Activated CD4-positive, alpha-beta T cell treated with anti-CD3 and anti-CD28 coated beads, Interleukin-2, amount 50 U/mL, for 24 hours (primary cell): ENCODE results near the gene WHRN.

Experiments used
- DNase-seq, 2 donors: peaks; one replicate each; pipeline ENCODE4 v3.0.0-alpha.2; 2020; ENCODE audit warnings: low read depth in 1 of 2, low spot score in 1 of 2

The WHRN gene

GRCh38 chr9:114450833-114451706, 54.2 kb downstream of the WHRN start:
- no peak for DNase-seq

- DNase-seq: no peak
Measured at GRCh38 chr9:114450181-114450580, 55.1 kb downstream of the WHRN start.

GRCh38 chr9:114449236-114449635, 56.0 kb downstream of the WHRN start:
- no peak for DNase-seq

- no peak for DNase-seq
Measured at GRCh38 chr9:114448706-114449105, 56.6 kb downstream of the WHRN start.

- DNase-seq: no peak
Measured at GRCh38 chr9:114446672-114447450, 58.4 kb downstream of the WHRN start.

- no peak for DNase-seq
Measured at GRCh38 chr9:114446036-114446435, 59.2 kb downstream of the WHRN start.

GRCh38 chr9:114445616-114446015, 59.7 kb downstream of the WHRN start:
- DNase-seq: no peak

GRCh38 chr9:114442022-114442421, 63.3 kb downstream of the WHRN start:
- no peak for DNase-seq

GRCh38 chr9:114437401-114437893, 67.8 kb downstream of the WHRN start:
- no peak for DNase-seq

GRCh38 chr9:114434878-114435311, 70.4 kb downstream of the WHRN start:
- no peak for DNase-seq

- no peak for DNase-seq
Measured at GRCh38 chr9:114433720-114434255, 71.5 kb downstream of the WHRN start.

GRCh38 chr9:114433086-114433485, 72.2 kb downstream of the WHRN start:
- no peak for DNase-seq

GRCh38 chr9:114432323-114433067, 72.8 kb downstream of the WHRN start:
- no peak for DNase-seq

GRCh38 chr9:114431770-114432169, 73.5 kb downstream of the WHRN start:
- no peak for DNase-seq

- DNase-seq: no peak
Measured at GRCh38 chr9:114431003-114431402, 74.3 kb downstream of the WHRN start.

- no peak for DNase-seq
Measured at GRCh38 chr9:114430457-114430856, 74.8 kb downstream of the WHRN start.

- DNase-seq: no peak
Measured at GRCh38 chr9:114429488-114429887, 75.8 kb downstream of the WHRN start.

GRCh38 chr9:114428466-114428865, 76.8 kb downstream of the WHRN start:
- no peak for DNase-seq

GRCh38 chr9:114427644-114428043, 77.6 kb downstream of the WHRN start:
- DNase-seq: no peak

- DNase-seq: no peak
Measured at GRCh38 chr9:114426046-114426948, 79.0 kb downstream of the WHRN start.
